ENCODE results near the gene CAMTA1. TPM values are rescaled to one million over a fixed set of nuclear protein-coding genes. Genes with fewer than 3 reads are reported as not detected.

Gene CAMTA1
- total RNA-seq, 2 experiments from 2014 or later, result 43.9 to 73.3 TPM

GRCh38 chr1:6998267-6998666 is 213.0 kb downstream of the CAMTA1 start:
- TF ChIP-seq EZH2phosphoT487 (IDR thresholded peaks at IDR 0.05; ENCODE audit: borderline replicate concordance, low read depth, low read length) (no peak), CTCF (conservative IDR thresholded peaks at IDR 0.05; ENCODE audit: low read length) (no peak)
- CTCF ChIA-PET (ENCODE audit: unreplicated experiment), result no interaction called here
- BruUV-seq (replicated peaks), result no TSS peak
- Histone ChIP-seq H4K20me1 (ENCODE audit: insufficient read depth, low read length) (no peaks in the 10 kb centered on the region), H3K4me3 (ENCODE audit: low read depth, low read length, poor library complexity, severe bottlenecking) (no peak overlapping the region), H3K4me1 (ENCODE audit: insufficient read depth, low read length, poor library complexity, severe bottlenecking) (no peaks in the 10 kb centered on the region), H2AFZ (ENCODE audit: low read length) (no peak overlapping the region), H3K79me2 (ENCODE audit: insufficient read depth, low read depth, low read length) (no peaks in the 10 kb centered on the region), H3K36me3 (ENCODE audit: insufficient read depth, low read length) (no peaks in the 10 kb centered on the region), H3K27ac (ENCODE audit: low read depth, low read length, poor library complexity, severe bottlenecking) (no peak overlapping the region), H3K9me3 (ENCODE audit: low read length) (no peaks in the 10 kb centered on the region; the same call in 1 of the 2 replicates), H3K9me2 (ENCODE audit: insufficient read depth, low read length) (no peaks in the 10 kb centered on the region), H3K4me2 (ENCODE audit: low read length) (no peak overlapping the region)
- intact Hi-C loops (cut with micrococcal nuclease; ENCODE audit: unreplicated experiment), result no loop called here
- POLR2A ChIA-PET, result no interaction called here
- no peak for DNase-seq (ENCODE audit: low spot score)

- intact Hi-C loops (cut with micrococcal nuclease; ENCODE audit: unreplicated experiment), result no loop called here
- DNase-seq (ENCODE audit: low spot score), result no peak
- Histone ChIP-seq H3K27ac (ENCODE audit: low read depth, low read length, poor library complexity, severe bottlenecking) (no peak overlapping the region), H3K79me2 (ENCODE audit: insufficient read depth, low read depth, low read length) (no peaks in the 10 kb centered on the region), H3K4me3 (ENCODE audit: low read depth, low read length, poor library complexity, severe bottlenecking) (no peak overlapping the region), H3K9me2 (ENCODE audit: insufficient read depth, low read length) (no peaks in the 10 kb centered on the region), H3K4me1 (ENCODE audit: insufficient read depth, low read length, poor library complexity, severe bottlenecking) (no peaks in the 10 kb centered on the region), H3K36me3 (ENCODE audit: insufficient read depth, low read length) (no peaks in the 10 kb centered on the region), H3K4me2 (ENCODE audit: low read length) (no peak overlapping the region), H3K9me3 (ENCODE audit: low read length) (no peaks in the 10 kb centered on the region), H4K20me1 (ENCODE audit: insufficient read depth, low read length) (no peaks in the 10 kb centered on the region), H2AFZ (ENCODE audit: low read length) (no peak overlapping the region)
- ChIA-PET POLR2A (no interaction called here), CTCF (ENCODE audit: unreplicated experiment) (no interaction called here)
- TF ChIP-seq EZH2phosphoT487 (IDR thresholded peaks at IDR 0.05; ENCODE audit: borderline replicate concordance, low read depth, low read length) (no peak), CTCF (conservative IDR thresholded peaks at IDR 0.05; ENCODE audit: low read length) (no peak)
- no TSS peak for BruUV-seq (replicated peaks)
Observed at GRCh38 chr1:6999826-7000225, 214.6 kb downstream of the CAMTA1 start.

DNA sequence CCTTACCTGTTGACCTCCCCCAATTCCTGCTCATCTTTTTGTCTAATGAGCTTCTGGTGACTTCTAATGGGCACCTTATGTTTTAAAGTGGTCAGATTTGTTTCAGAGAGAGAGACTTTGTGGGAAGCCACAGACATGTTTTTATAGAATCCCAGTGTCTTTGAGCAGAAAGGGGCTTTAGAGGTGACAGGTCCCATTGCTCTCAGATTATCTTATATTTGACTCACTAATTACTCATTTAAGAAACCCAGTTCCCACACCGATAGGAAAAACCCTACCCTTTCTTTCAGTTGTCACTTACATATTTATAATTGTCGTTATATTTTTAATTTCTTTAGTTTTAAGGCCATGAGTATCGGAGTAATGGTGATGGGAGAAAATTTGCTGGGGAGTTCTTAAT is 215.5 kb downstream of the CAMTA1 start:
- CTCF ChIA-PET (ENCODE audit: unreplicated experiment), result no interaction called here
- TF ChIP-seq CTCF (conservative IDR thresholded peaks at IDR 0.05; ENCODE audit: low read length) (no peak), EZH2phosphoT487 (IDR thresholded peaks at IDR 0.05; ENCODE audit: borderline replicate concordance, low read depth, low read length) (no peak)
- no peak overlapping the region for H3K27ac ChIP-seq (ENCODE audit: low read depth, low read length, poor library complexity, severe bottlenecking)
- intact Hi-C loops (cut with micrococcal nuclease; ENCODE audit: unreplicated experiment), result no loop called here
- no peaks in the 10 kb centered on the region for H4K20me1 ChIP-seq (ENCODE audit: insufficient read depth, low read length)
- no peaks in the 10 kb centered on the region for H3K9me2 ChIP-seq (ENCODE audit: insufficient read depth, low read length)
- POLR2A ChIA-PET, result no interaction called here
- no peak overlapping the region for H3K4me2 ChIP-seq (ENCODE audit: low read length)
- no peaks in the 10 kb centered on the region for H3K79me2 ChIP-seq (ENCODE audit: insufficient read depth, low read depth, low read length)
- H3K36me3 ChIP-seq (ENCODE audit: insufficient read depth, low read length), result no peaks in the 10 kb centered on the region
- H3K4me1 ChIP-seq (ENCODE audit: insufficient read depth, low read length, poor library complexity, severe bottlenecking), result no peaks in the 10 kb centered on the region
- H3K9me3 ChIP-seq (ENCODE audit: low read length), result no peaks in the 10 kb centered on the region
- H2AFZ ChIP-seq (ENCODE audit: low read length), result no peak overlapping the region
- no peak overlapping the region for H3K4me3 ChIP-seq (ENCODE audit: low read depth, low read length, poor library complexity, severe bottlenecking)
- no peak for DNase-seq (ENCODE audit: low spot score)
- BruUV-seq (replicated peaks), result no TSS peak
